ENCODE data around the gene GJD3. TPM values are rescaled to one million over a fixed set of nuclear protein-coding genes. Genes with fewer than 3 reads are reported as not detected.

The GJD3 gene
- total RNA-seq, 1 donor from 2014 or later, result not detected

DNA sequence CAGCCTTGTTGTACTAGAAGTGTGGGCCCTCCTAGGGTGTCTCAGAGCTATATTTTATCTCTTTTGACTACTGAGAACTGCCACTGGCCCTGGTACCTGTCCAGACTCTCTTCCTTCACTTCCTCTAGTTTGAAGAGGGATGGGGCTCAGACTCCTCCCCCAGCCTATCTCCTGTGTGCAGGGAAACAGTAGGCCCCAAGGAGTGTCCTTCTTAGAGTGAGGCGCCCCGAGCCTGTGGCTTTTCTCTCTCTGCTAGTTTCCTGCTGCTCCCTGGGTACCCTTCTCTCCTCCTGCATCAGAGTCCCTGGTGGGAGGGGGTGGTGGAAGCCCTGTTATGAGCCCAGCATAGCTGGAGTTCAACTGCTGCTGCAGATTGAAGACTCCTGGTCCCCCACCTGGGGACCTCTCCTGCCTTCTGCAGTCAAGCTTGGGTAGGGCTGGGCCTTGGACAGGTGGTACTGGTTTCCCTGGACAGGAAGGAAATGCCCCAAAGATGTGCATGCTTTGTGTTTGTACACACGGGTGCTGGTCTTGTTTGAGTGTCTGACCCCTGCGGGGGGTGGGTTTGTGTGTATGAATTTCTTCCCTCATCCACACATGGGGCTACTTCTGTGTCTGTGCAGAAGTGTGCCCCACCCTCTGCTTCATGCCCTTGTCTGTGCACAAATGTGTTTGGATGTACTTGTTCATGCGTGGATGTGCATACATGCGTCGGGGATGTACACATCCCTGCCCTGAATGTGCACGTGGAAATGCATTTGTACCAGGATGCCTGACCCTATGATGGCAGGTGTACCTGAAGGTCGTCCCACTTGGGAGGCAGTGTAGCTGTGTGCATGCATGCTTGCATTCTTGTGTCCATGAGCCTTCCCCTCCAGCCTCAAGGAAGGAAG, 48.6 kb downstream of the GJD3 start:
- H3K4me3 Mint-ChIP-seq, result peak overlapping the region; percentile 92
- no peaks in the 10 kb centered on the region for H3K36me3 Mint-ChIP-seq
- no peaks in the 10 kb centered on the region for H3K27me3 Mint-ChIP-seq (ENCODE audit: low read depth)
- peak overlapping the region; percentile 97 for H3K27ac Mint-ChIP-seq
- peaks cover 85% of the 10 kb centered on the region for H3K4me1 Mint-ChIP-seq
- H3K9me3 Mint-ChIP-seq, result no peaks in the 10 kb centered on the region
- DNase-seq (ENCODE audit: low spot score in 2 of 2, unreplicated experiment in 2 of 2), result no peak
- TF ChIP-seq, protein P1, sequence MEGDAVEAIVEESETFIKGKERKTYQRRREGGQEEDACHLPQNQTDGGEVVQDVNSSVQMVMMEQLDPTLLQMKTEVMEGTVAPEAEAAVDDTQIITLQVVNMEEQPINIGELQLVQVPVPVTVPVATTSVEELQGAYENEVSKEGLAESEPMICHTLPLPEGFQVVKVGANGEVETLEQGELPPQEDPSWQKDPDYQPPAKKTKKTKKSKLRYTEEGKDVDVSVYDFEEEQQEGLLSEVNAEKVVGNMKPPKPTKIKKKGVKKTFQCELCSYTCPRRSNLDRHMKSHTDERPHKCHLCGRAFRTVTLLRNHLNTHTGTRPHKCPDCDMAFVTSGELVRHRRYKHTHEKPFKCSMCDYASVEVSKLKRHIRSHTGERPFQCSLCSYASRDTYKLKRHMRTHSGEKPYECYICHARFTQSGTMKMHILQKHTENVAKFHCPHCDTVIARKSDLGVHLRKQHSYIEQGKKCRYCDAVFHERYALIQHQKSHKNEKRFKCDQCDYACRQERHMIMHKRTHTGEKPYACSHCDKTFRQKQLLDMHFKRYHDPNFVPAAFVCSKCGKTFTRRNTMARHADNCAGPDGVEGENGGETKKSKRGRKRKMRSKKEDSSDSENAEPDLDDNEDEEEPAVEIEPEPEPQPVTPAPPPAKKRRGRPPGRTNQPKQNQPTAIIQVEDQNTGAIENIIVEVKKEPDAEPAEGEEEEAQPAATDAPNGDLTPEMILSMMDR (IDR thresholded peaks at IDR 0.05; ENCODE audit: unreplicated experiment), result no peak

GRCh38 chr17:40315206-40315605, 49.3 kb downstream of the GJD3 start:
- Mint-ChIP-seq H3K27ac (peak overlapping the region; percentile 97), H3K4me3 (no peak overlapping the region), H3K36me3 (no peaks in the 10 kb centered on the region), H3K27me3 (ENCODE audit: low read depth) (no peaks in the 10 kb centered on the region), H3K4me1 (peaks cover 85% of the 10 kb centered on the region), H3K9me3 (no peaks in the 10 kb centered on the region)
- TF ChIP-seq, protein P1 (IDR thresholded peaks at IDR 0.05; ENCODE audit: unreplicated experiment), result no peak
- DNase-seq (ENCODE audit: low spot score in 2 of 2, unreplicated experiment in 2 of 2), result no peak

DNA sequence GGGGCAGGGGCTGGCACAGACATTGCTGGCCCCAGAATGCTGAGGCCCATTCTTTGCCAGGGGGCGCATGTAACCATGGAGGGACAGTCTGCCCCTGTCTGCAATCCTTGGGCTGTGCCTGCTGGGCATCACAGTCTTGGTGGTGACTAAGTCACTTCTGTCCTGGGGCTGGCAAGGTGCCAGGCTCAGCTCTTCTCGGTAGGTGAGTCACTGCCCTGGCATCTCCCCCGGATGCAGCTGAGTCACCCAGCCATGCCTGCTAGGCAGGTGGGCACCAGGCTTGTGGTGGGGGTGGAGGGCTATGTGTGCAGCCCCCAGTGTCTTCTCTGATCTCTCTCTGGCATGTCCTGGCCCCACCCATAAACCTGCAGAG, 50.0 kb downstream of the GJD3 start:
- TF ChIP-seq, protein P1 (IDR thresholded peaks at IDR 0.05; ENCODE audit: unreplicated experiment), result no peak
- Mint-ChIP-seq H3K4me3 (no peak overlapping the region), H3K27me3 (ENCODE audit: low read depth) (no peaks in the 10 kb centered on the region), H3K27ac (peak overlapping the region; percentile 94), H3K9me3 (no peaks in the 10 kb centered on the region), H3K36me3 (no peaks in the 10 kb centered on the region), H3K4me1 (peaks cover 85% of the 10 kb centered on the region)
- peak in 1 of 2 experiments; percentile 61 for DNase-seq (ENCODE audit: low spot score in 2 of 2, unreplicated experiment in 2 of 2)

DNA sequence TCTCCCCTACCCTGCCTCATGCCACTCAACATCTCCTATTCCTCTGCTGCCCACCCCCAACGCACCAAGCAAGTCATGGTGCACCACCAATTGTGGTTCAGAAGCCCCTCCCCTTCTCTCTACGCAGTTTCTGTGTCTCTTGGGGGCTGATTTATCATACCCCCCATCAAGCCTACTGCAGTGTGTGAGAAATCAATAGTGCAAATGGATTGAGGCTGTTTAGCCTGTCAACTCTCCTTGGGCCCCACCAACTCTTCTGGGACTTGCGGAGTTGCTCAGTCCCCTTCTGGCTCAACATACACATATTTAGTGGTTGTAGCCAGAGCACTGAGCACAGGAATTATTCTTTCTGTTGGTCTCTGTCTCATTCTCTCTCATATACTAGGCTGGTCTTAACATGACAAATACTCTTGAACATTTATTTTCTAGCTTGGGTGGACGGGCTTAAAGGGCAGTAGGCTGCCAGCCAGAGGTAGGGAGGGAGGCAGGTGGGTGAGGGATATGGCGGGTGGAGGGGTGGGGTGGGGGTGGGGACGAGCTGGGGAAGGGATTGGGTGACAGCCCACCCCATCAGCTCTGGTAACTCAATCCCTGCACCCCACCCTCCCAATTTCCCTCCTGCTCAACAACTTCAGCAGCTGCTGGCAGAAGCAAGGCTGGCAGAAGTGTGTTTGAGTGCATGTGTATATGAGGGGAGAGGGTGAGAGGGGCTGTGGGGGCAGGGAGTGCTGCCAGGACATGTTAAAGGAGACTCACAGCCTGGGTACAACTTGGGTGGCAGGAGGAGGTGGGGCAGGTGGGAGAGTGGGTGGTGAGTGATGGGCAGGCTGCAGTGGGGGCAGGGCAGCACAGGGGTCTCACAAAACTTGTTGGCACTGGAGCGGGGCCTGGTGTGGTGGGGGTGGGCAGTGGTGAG, 50.6 kb downstream of the GJD3 start:
- Mint-ChIP-seq H3K27me3 (ENCODE audit: low read depth) (no peaks in the 10 kb centered on the region), H3K9me3 (no peaks in the 10 kb centered on the region), H3K4me1 (peaks cover 83% of the 10 kb centered on the region), H3K36me3 (no peaks in the 10 kb centered on the region), H3K4me3 (no peak overlapping the region), H3K27ac (peak overlapping the region; percentile 94)
- TF ChIP-seq, protein P1 (IDR thresholded peaks at IDR 0.05; ENCODE audit: unreplicated experiment), result no peak
- DNase-seq (ENCODE audit: low spot score in 2 of 2, unreplicated experiment in 2 of 2), result no peak

Other genes starting within 250 kb of the GJD3 start
- 132 to 139 TPM (median 135 TPM) in 3 replicates for gene MSL1, start 242.8 kb downstream of the GJD3 start, total RNA-seq
- 103 to 107 TPM (median 107 TPM) in 3 replicates for gene CASC3, start 224.2 kb downstream of the GJD3 start, total RNA-seq
- gene RAPGEFL1, start 187.3 kb downstream of the GJD3 start, total RNA-seq, result 23.1 to 28.2 TPM (median 23.8 TPM) in 3 replicates
- 27.0 to 28.7 TPM (median 28.1 TPM) in 3 replicates for gene WIPF2, start 145.4 kb downstream of the GJD3 start, total RNA-seq
- gene CDC6, start 76.9 kb downstream of the GJD3 start, total RNA-seq, result 16.4 to 18.9 TPM (median 16.8 TPM) in 3 replicates
- 74.0 to 80.8 TPM (median 79.6 TPM) in 3 replicates for gene RARA, start 55.6 kb downstream of the GJD3 start, total RNA-seq
- gene TOP2A, start 53.2 kb upstream of the GJD3 start, total RNA-seq, result 79.4 to 91.0 TPM (median 85.3 TPM) in 3 replicates
- gene IGFBP4, start 78.7 kb upstream of the GJD3 start, total RNA-seq, result 106 to 111 TPM (median 108 TPM) in 3 replicates
- 0.07 TPM in 1 of 3 replicates, not detected in the others for gene TNS4, start 136.9 kb upstream of the GJD3 start, total RNA-seq
- gene CCR7, start 200.7 kb upstream of the GJD3 start, total RNA-seq, result 0.09 TPM in 1 of 3 replicates, not detected in the others

Measured in mesothelial cell of epicardium (in vitro differentiated cells).